PC-3 (cell line): ENCODE results near the gene ZNRF2.

Source experiments
- EZH2 ChIP-seq: fragments of 300-600 bp; sonication (generic); IDR thresholded peaks from one replicate; pipeline ENCODE4 v1.6.1; 2017; ENCODE audit warnings: antibody characterized with exemption, mild to moderate bottlenecking, low read length; ENCODE audit not compliant: unreplicated experiment
- EZH2phosphoT487 ChIP-seq: fragments of 300-600 bp; sonication (generic); IDR thresholded peaks from 2 replicates; pipeline ENCODE4 v1.6.1; 2018; ENCODE audit warnings: mild to moderate bottlenecking, antibody characterized with exemption, low read length, borderline replicate concordance
- TF ChIP-seq, protein P1 (sequence below): fragments of 300-600 bp; sonication (generic); conservative IDR thresholded peaks from 2 replicates; pipeline ENCODE4 v1.5.1; 2017; ENCODE audit warnings: antibody characterized with exemption, low read depth, mild to moderate bottlenecking, low read length

DNA sequence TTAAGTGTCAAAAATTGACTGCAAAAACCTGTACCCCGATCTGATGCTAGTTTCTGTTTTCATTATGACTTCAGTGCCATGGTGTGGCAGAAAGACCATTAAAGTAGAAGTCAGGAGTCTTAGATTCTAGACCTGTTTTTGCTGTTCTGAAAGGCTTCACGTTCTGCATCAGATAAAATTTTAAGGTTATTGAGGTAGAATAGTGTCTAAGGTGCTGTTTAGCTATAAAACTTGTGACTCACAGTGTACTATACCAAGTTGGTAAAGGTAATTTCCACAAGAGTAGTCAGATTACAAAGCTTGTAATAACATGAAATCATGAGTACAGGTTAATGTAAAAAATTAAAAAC is 38.6 kb downstream of the ZNRF2 start:
- TF ChIP-seq, protein P1, sequence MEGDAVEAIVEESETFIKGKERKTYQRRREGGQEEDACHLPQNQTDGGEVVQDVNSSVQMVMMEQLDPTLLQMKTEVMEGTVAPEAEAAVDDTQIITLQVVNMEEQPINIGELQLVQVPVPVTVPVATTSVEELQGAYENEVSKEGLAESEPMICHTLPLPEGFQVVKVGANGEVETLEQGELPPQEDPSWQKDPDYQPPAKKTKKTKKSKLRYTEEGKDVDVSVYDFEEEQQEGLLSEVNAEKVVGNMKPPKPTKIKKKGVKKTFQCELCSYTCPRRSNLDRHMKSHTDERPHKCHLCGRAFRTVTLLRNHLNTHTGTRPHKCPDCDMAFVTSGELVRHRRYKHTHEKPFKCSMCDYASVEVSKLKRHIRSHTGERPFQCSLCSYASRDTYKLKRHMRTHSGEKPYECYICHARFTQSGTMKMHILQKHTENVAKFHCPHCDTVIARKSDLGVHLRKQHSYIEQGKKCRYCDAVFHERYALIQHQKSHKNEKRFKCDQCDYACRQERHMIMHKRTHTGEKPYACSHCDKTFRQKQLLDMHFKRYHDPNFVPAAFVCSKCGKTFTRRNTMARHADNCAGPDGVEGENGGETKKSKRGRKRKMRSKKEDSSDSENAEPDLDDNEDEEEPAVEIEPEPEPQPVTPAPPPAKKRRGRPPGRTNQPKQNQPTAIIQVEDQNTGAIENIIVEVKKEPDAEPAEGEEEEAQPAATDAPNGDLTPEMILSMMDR, result no peak
- no peak for TF ChIP-seq EZH2phosphoT487
- TF ChIP-seq EZH2, result no peak
